Measurements from ENCODE around the gene UBL4A. TPM values are rescaled to one million over a fixed set of nuclear protein-coding genes. Genes with fewer than 3 reads are reported as not detected.

The UBL4A gene
- total and polyA plus RNA-seq, 2 donors from 2014 or later, result 26.1 to 35.2 TPM

GRCh38 chrX:154471839-154472684 is 14.4 kb downstream of the UBL4A start:
- Histone ChIP-seq H3K9ac (ENCODE audit: low read length in 3 of 3) (no peak overlapping the region), H3K36me3 (ENCODE audit: control insufficient read depth in 2 of 3, insufficient read depth in 3 of 3, low read length in 3 of 3) (no peaks in the 10 kb centered on the region), H3K4me1 (ENCODE audit: control insufficient read depth in 2 of 3, insufficient read depth in 2 of 3, low read depth in 1 of 3, low read length in 3 of 3) (no peaks in the 10 kb centered on the region), H3K27ac (ENCODE audit: low read depth in 2 of 2, low read length in 2 of 2) (no peak overlapping the region), H3K4me3 (ENCODE audit: low read length in 3 of 3) (no peak overlapping the region), H3K9me3 (ENCODE audit: control insufficient read depth in 2 of 3, insufficient read depth in 1 of 3, low read length in 3 of 3) (no peaks in the 10 kb centered on the region), H3K27me3 (ENCODE audit: control insufficient read depth, insufficient read depth, low read length) (no peaks in the 10 kb centered on the region)
- DNase-seq, result peak in 1 of 5 donors; percentile 65
- no peak for FAIRE-seq
- intact Hi-C loops (cut with DNase I), result no loop called here
- TF ChIP-seq CTCF (IDR thresholded peaks at IDR 0.05; ENCODE audit: borderline replicate concordance, extremely low read depth, insufficient read depth), result no peak

- Histone ChIP-seq H3K36me3 (ENCODE audit: control insufficient read depth in 2 of 3, insufficient read depth in 3 of 3, low read length in 3 of 3) (no peaks in the 10 kb centered on the region), H3K4me3 (ENCODE audit: low read length in 3 of 3) (no peak overlapping the region), H3K4me1 (ENCODE audit: control insufficient read depth in 2 of 3, insufficient read depth in 2 of 3, low read depth in 1 of 3, low read length in 3 of 3) (no peaks in the 10 kb centered on the region), H3K9me3 (ENCODE audit: control insufficient read depth in 2 of 3, insufficient read depth in 1 of 3, low read length in 3 of 3) (no peaks in the 10 kb centered on the region), H3K9ac (ENCODE audit: low read length in 3 of 3) (no peak overlapping the region), H3K27me3 (ENCODE audit: control insufficient read depth, insufficient read depth, low read length) (no peaks in the 10 kb centered on the region), H3K27ac (ENCODE audit: low read depth in 2 of 2, low read length in 2 of 2) (no peak overlapping the region)
- FAIRE-seq (no peak), DNase-seq (no peak)
- no peak for TF ChIP-seq CTCF (IDR thresholded peaks at IDR 0.05; ENCODE audit: borderline replicate concordance, extremely low read depth, insufficient read depth)
- intact Hi-C loops (cut with DNase I), result no loop called here
Measured at GRCh38 chrX:154470914-154471568, 15.4 kb downstream of the UBL4A start.

GRCh38 chrX:154470434-154470833 is 16.0 kb downstream of the UBL4A start:
- intact Hi-C loops (cut with DNase I), result no loop called here
- no peak for FAIRE-seq
- Histone ChIP-seq H3K9me3 (ENCODE audit: control insufficient read depth in 2 of 3, insufficient read depth in 1 of 3, low read length in 3 of 3) (no peaks in the 10 kb centered on the region), H3K4me1 (ENCODE audit: control insufficient read depth in 2 of 3, insufficient read depth in 2 of 3, low read depth in 1 of 3, low read length in 3 of 3) (no peaks in the 10 kb centered on the region), H3K9ac (ENCODE audit: low read length in 3 of 3) (no peak overlapping the region), H3K27ac (ENCODE audit: low read depth in 2 of 2, low read length in 2 of 2) (no peak overlapping the region), H3K4me3 (ENCODE audit: low read length in 3 of 3) (no peak overlapping the region), H3K36me3 (ENCODE audit: control insufficient read depth in 2 of 3, insufficient read depth in 3 of 3, low read length in 3 of 3) (no peaks in the 10 kb centered on the region), H3K27me3 (ENCODE audit: control insufficient read depth, insufficient read depth, low read length) (no peaks in the 10 kb centered on the region)
- TF ChIP-seq CTCF (IDR thresholded peaks at IDR 0.05; ENCODE audit: borderline replicate concordance, extremely low read depth, insufficient read depth), result no peak
- no peak for DNase-seq
